CD4-positive, alpha-beta T cell treated with Interferon gamma for 1 hour (primary cell): Measurements from ENCODE around the gene ANKRD60.

Experiments
- DNase-seq: peaks from one replicate; pipeline ENCODE4 v3.0.0-alpha.2; 2020

ANKRD60 gene, protein sequence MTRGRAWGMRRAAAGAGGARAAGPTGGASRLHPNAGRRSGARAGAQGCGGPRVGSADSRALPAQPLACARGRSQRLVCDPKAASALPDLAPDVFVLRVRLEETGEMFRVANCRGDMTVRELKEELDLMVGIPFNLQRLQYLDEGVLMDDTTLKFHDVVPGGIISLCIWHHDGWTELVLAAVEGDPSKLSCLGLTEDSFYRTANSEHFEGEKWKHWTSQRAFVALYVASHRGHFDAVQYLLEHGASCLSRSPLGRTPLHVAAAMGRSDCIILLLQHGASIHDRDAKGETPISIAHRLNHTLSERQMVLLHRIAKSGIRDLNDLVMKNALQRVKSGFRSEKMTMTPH

DNA sequence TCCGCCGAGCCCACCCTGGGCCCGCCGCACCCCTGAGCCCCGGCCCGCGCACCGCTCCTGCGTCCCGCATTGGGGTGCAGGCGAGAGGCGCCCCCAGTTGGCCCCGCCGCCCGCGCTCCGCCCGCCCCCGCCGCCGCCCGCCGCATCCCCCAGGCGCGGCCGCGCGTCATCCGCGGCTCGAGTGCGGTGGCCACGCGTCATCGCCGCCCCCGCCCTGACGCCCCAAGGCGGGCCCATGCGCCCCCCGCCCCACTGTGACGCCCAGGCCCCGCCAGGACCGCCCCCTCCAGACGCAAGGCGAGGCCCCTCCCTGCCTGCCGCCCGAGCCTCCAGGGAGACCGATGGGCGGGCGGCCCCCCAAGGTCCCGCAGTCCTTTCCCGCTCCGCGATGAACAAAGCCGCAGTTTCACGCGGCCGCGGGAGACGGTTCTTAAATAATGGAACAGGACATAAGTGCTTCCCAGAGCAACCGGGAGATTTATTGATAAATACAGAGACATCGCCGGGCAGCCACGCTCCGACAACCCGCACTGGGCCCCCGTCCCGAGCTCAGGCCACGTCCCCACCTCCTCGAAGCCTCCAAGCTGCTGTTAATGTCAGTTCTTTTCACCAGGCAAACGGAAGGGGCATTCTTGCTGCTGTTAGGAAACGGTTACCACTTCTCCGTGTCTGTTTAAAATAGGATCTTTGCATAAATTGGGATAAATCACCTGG is at the start of gene ANKRD60:
TSS of gene ANKRD60 (minus strand) at position 170 of the 714 bp plus-strand sequence. CDS start at position 170, 0 bp downstream.
- DNase-seq = peak; percentile 58

DNA sequence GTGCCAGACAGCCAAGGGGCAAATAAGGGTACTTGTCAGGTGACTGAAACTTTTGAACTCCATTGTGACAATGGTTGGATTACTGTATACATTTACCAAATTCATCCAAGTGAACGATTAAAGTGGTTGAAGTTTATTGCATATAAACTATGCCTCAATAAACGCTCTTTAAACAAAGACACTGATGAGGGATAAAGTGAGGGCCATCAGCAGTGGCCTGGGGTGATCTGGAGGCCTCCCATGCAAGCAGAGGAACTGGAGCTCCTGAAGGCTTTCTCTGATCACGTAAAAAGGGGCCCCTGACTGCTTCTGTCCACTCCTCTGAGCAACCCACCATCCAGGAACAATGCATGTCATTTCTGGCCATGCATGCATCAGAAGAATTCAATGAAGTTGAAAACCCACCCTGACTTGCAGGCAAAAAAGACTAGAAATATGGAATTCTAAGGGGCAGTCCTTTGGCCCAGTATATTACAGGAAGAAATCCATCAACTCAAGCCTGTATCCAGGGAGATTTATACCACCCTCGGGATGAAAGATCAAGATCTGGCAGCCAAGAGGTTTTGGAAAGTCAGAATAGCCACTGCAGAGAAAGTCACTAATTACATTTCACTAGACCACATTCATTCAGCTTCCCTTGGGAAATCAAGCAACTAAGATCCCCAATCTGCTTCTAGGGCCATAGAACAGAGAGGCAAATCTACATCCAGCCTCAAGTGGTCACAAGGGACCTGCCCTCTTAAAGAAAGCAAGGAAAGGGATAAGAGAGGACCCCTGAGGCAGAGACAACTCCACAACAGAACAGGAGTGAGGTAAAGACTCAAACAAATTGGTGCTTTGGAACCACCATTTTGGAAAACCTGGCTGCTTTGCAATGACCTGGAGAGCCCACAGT is 49.4 kb upstream of the ANKRD60 start:
- DNase-seq = no peak

DNA sequence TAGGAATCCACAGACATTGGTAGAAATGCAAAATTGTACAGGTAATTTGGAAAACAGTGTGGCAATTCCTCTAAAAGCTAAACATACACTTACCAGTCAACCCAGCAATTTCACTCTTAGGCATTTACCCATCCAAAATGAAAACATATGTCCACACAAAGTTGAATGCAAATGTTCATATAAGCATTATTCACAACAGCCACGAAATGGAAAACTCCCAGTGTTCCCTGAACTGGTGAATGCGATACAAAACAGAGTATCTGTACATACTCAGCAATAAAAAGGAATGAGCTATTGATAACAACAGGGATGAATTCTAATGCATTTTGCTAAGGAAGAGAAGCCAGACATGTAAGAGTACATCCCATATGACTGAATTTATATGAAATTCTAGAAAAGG is 48.7 kb upstream of the ANKRD60 start:
- no peak for DNase-seq

DNA sequence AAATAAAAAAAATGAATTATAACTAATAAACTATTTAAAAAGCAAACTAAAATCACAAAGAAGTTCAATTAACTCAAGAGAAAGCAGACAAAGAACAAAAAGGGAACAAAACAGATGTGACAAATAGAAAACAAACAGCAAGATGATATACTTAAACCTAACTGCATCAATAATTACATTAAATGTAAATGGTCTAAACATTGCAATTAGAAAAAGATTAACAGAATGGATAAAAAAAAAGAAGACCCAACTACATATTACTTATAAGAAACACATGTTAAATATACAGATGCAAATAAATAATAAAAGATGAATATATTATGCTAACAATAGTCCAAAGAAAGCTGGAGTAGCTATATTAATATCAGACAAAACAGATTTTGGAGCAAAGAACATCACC is 45.9 kb upstream of the ANKRD60 start:
- no peak for DNase-seq

DNA sequence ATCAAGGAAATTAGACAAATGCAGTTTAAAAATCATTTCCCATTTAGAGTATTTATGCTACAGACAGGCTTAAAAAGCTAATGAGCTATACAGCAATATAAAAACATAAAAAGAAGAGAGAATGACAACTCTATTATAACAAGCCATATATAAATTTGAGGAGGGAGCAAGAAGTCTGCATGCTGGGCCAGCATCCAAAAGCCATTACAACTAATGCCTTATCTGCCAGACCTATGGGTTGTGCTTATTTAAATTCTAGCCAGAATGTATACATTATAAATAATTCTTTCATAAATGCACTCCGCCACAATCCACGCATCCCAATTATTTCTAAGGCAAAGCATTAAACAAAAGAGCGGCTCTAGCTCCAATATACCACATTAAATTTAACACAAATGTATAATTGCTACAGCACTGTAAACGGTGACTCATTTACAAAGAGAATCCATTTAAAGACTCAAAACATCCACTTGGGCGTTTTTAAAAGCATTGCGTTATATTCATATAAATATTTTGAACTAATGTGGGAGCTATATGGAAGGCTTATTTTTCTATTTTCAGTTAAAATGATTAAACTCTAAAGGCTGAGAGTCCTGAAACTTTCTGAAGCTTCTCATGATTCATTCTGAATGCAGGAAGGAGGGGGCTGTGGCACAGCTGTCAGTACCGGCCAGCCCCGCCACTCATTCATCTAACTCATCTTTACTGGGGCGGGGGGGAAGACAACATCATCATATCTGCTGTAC is 43.3 kb upstream of the ANKRD60 start:
- DNase-seq = no peak

DNA sequence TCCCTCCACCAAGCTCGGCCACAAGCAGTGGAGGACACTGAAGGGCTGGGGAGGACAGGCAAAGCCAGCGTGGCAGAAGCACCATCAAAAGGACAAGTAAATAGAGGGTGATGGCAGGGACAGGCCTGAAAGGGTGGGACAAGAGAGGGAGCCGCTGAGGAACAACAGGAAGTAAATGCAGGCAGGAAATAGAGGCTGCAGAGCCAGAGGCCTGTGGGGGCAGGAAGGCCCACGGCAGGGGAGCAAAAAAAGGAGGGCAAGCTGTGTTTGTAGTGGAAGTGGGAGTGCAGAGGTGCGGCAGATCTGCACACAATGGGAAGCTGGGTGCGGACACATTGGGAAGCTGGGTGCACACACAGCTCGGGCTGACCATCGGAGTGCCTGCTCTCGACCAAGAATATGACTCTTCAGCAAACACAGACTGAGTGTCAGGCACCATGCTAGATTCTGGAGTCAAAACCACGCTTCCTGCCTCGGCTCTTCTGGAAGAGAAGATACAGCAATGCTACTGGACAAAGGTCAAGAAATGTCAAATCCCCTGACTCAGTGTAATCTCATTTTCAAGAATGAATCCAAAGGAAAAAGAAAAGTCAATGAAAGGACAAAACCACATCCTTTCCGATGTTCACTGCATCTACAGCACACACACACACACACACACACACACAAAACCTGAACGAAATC is 40.6 kb upstream of the ANKRD60 start:
- no peak for DNase-seq

DNA sequence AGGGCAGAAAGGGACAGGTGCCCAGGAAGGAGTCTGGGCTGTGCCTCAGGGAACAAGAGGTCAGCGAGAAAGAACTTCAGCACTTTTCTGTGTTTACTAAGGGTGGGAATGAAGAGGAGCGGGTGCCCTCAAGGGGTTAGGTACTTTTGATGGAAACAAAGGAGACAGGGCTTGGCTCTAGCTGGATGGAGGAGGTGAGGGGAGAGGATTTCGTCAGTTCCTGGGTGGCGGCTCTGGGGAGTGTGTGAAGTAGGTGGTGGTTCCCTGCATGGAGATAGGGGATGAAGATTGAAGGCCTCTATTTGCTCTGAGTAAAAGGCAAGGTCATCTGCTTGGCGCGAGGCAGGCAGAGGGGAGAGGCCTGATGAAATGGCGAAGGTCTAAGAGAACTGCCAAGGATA is 40.0 kb upstream of the ANKRD60 start:
- no peak for DNase-seq

DNA sequence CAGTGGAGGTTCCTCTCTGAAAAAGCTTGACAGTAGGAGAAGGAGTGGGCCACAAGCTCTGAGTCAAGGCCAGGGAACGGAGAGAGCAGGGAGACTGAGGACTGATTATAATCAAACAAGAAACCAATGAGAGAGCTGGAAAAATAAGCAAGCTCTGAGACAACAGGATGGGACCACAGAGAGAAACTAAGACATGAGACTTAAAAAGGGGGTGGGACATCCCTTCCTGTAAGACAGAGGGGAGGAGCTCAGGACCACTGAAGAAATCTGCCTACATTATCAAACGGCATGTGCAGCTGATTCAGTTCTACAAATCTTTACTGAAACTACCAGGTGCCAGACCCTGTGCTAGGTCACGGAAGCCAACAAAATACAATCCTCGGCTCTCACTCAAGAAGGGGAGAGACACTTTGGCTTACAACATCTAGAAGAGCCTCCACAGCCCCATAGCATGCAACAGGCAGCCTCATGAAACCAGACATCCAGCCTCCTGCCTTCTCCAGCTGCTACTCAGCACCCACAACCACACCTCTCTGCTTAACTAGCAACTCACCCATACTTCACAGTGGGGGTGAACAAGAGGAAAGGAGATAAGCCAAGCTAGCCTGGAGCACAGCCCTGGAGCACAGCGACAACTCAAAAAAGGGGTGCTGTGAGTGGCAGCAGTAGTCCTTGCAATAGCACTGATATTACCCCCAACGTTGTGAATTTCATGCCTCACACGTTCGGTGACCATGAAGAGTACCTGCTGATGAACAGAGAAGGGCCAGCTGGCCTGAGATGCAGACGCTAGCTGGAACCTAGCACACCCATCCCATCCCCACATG is 39.1 kb upstream of the ANKRD60 start:
- DNase-seq = no peak

DNA sequence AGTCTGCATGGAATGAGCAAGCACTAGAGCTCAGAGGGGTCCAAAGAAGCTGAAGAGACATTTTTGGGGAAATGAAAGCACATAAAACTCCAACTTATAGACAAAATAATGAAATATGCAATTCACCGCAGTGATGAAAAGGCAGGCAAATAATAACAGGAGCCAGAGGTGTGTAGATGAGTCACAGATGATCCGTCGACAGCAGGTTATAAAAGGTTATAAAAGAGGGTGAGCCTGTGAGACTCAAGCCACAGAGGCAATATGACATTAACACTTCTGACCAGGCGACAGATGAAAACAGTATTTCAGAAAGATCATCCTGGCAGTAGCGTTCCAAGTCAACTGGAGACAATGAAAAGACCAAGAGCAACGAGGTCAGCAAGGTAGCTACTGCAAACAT is 35.8 kb upstream of the ANKRD60 start:
- no peak for DNase-seq

DNA sequence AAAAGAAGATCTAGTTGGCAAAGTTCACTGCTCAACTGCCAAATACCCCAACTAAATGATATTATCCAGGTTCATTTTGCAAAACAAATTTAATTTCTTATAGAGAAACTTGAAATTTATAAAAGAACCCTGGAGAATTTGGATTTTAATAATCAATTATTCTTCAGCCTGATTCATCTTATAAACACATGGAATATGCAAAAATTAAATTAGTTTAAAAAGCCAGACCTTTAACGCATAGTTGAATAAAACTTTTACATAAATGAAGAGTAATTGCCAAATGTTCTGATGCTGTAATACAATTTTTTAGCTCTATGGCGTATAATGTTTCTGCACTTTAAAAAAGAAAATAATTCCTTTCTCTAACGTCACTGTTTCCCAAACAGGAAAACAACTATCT is 33.2 kb upstream of the ANKRD60 start:
- DNase-seq = no peak

DNA sequence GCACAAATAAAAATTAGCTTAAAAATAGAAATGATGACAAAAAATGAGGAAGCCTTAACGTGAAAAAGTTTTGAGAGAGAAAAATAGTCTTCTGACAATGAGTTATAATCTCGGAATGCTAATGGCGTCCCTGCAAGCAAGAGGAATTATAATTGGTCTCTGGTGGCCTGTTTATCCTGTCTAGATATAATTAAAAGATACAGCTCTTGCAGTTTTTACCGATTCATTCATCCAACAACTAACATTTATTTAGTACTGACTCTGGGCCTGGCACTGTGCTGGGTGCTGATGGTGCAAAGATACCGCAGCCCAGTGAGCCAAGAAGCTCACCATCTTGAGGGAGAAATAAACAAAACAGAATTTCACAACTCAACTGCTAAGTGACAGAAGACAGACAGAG is 31.6 kb upstream of the ANKRD60 start:
- no peak for DNase-seq

DNA sequence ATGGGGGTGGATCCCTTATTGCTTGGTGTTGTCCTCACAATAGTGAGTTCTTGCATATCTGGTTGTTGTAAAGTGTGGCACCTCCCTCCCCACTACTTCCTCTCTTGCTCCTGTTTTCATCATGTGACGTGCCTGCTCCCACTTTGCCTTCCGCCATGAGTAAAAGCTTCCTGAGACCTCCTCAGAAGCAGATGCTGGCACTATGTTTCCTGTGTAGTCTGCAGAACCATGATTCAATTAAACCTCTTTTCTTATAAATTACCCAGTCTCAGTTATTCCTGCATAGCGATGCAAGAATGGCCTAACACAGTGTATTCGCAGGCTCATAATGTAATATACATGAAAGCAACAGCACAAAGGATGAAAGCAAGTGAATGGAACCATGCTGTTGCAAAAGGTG is 28.4 kb upstream of the ANKRD60 start:
- DNase-seq = no peak

DNA sequence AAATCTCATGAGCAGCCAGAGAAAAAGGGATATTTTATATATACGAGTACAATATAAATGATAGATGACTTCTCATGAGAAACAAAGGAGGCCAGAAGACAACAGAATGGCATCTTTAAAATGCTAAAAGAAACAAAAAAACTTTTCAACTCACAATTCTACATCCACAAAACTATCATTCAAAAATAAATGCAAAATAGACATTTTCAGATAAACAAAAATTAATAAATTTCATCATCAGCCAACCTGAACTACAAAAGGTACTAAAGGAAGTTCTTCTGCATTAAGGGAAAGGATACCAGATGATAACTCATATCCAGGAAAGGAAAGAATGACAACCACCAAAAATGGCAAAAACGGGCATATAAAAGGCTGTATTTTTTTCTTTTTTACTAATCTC is 27.9 kb upstream of the ANKRD60 start:
- no peak for DNase-seq

DNA sequence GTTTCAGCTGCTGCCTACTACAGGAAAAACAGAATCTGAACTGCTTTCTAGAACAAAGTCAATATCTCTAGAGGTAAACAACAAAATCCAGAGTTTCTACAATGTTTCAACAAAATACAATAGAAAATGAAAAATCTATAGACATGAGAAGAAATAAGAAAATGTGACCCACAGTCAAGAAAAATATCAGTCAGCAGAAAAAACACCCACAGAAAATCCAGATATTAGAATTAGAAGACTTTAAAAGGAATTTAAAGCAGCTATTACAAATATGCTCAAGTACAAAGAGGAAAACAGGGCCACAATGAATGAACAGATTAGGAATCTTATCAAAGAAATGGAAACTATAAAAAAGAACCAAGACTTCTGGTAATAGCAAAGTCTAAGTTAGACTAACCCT is 26.4 kb upstream of the ANKRD60 start:
- DNase-seq = no peak

DNA sequence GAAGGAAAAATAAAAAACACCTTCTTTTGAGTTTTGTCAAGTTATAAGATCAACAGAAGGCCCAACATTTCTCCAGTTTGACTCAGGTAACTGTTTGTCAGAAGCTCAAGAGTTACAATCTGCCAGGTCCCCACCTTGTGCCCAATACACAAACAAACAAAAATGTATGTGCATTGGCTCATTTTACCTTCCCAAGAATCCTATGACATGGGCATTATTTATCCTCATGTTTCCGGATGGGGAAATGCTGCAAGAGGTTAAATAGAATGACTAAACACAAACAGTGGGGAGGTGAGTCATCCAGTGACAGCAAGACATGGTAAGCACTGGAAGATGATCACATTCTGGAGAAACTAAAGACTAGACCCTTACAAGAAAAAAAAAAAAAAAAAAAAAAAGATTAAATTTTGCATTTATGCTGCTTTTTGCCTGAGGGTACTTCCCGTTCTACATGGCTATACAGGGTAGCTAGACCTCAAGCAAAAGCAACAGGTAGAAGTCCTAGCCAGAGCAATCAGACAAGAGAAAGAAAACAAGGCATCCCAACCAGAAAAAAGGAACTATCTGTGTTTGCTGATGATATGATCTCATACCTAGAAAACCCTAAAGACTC is 23.6 kb upstream of the ANKRD60 start:
- DNase-seq = no peak

DNA sequence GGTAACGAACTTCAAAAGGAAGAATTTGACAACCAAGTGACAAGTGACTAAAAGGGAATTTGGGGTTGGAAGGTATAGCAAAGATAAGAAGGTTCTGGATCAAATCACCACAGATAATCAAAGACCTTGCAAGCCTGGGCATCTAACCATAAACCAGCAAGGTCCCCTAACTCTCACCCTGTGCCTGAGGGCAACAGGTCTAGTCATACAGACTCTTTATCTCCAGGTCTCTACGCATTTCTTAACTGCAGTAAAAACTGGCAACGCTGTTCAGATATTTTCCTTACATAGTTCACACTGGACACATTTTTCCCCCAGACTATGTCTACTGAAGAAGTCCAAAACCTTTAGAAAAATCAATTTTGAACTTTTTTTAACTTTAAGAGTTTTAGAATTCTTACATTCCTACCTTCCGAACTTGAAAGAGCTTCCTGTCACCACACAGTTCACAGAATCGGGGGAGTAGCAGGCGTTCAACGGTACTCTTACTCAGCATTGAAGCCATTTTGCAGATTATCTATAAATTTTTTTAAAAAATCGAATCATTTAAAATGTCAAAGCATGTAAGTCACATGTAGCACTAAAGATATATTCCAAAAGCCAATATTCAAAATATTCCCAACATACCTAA is 23.0 kb upstream of the ANKRD60 start:
- no peak for DNase-seq

DNA sequence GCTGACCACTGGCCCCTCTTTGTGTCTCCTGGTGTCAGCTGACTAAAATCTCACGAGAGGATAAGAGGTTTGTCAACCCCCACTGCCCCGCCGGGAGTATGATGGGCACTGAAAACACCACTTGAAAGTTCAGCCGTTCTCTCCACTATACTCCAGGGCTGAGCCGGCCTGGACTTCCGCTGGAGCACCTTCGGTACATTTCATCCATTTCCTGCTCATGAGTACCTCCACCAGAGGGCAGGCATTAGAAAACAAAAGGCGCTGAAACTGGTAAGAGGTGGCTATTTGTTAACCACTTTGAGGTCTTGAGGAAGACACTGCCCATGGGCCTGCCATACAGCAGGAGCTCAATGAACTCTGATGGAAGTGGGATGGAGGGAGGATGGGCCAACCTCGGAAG is 17.9 kb upstream of the ANKRD60 start:
- DNase-seq = no peak

DNA sequence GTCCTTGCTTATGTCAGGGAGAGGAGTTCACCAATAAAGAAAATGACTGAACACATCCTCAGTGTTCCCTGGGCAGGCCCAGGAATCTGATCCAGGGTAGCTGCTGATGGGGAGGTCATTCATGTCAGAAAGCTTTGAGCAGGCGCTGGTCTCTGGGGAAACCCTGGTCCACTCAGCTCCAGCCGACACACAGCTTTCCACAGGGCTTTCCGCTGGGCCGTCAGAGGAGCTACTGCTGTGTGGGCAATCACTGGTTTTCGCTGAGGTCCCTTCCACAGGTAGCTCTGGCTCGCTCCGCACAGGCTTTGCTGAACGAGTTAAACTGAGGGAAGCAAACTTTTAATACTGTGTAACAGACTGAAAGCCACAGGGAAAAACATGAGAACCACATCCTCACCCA is 17.5 kb upstream of the ANKRD60 start:
- DNase-seq = no peak

DNA sequence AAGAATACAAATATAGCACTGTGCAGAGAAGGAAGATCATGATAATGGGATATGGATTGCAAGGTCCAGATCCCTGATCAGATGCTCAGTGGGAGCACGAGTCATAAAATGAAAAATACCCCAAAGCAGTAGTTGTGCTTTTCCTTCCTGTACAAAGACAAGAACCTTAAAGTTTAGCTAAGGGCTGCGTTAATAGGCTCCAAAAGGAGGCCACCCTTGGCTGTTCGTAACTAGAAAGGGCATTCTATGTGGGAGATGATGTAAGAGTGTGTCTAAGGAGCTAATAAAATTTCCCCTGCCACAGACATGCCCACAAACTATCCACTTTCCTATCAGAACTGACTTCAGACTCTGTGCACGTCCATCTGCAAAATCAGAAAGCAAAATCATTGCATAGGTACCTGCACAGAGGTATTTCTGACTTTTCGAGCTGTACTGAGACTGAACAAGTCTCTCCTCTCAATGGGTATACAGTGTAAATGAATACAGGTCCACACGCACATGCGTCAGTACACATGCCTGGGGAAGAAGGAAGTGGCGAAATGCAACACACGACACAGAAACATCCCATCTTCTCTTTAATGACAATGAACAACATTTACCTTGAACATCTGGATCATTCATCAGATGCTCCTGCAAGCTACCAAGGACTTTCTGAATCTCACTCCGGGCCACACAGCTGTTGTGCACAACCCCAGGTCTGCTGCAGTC is 16.9 kb upstream of the ANKRD60 start:
- no peak for DNase-seq
